HG02798 (cell line): ENCODE results near the gene BUB1.
"Not testable (repeated sequence)": the region's sequence is repeated elsewhere in the genome, so short reads cannot be mapped to it uniquely, and the experiment has no call there.

Experiments used
- ATAC-seq: cut with Tn5 transposase; IDR thresholded peaks from one replicate; pipeline ENCODE4 v1.9.1; 2021; ENCODE audit warnings: mild to moderate bottlenecking; ENCODE audit not compliant: unreplicated experiment, poor library complexity

The BUB1 gene

DNA sequence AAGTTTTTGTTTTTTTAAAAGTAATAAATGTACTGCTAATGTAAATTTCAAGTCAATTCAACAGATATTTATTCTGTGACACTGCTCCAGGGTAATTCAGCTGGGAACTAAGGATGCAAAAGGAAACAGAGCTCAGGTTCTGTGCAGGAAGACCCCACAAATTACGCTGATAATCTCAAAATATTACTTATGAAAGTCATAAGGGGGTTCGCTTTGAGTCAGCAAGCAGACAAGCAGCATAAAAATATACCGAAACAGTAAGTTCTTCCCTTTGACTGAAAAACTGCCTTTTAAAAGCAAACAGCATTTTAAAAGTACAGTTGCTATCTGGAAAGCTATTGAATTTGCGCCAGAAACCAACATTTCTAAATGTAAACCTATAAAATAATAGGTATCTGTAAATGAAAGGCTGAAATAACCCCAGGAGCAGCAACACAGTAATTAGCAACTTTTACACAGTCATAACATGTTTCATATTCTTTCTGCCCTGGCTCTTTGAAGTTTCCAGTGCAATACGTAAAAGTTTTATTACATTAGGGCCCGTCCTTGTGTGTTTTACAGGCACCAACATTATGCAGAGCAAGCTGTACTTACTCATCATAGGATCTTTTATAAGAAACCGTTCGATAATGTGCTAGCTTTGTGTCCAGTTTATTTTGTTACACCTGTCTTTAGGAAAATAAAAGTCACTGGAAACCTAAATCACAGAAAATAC is 68.9 kb downstream of the BUB1 start:
- ATAC-seq, result not testable (repeated sequence)

DNA sequence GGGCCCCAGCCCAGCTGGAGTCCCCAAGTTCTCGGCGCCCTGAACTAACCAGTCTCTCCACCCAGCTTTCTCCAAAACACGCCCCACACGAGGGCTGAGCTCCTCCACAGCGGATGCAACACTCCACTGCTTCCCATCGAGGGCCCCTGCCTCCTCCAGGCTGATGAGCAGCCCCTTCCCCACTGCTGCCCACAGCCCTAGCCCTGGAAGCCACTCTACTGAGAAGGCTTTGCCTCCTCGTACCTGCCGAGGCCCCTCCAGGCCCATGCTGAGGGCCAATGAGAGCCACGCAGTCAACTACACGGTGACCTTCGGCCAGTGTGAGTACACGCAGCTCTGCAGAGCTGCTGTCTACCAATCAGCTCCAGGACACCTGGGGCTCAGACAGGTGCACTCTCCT is 72.8 kb downstream of the BUB1 start:
- ATAC-seq, result not testable (repeated sequence)

DNA sequence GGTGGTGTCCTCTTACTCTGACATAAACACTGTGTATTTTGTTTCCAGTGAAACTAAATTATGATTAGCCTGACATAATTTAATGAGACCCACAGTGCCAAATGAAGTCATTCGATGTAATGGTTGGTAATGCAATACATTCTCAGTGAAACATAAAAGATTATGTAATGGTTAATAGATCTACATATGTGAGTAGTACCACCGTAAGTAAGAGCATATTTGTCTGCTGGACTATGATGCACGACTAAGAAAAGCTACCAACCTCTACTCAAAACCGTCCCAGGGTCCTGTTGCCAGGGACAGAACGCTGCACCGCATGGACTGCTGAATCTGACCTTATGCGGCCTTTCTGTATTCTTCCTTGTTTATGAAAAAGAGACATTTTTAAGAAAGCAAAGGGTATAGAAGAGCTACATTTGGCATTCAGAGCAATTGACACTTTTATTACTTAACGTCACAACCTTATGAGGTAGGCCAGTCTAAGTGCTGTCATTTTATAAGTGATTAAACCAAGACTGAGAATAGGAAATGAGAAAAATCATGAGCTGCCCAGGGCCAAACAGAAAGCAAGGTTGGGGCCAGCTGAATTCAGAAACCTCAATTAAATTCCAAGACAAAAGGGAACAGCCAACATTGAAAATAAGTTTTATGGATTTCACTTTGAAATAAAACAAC is 73.8 kb downstream of the BUB1 start:
- ATAC-seq, result not testable (repeated sequence)

DNA sequence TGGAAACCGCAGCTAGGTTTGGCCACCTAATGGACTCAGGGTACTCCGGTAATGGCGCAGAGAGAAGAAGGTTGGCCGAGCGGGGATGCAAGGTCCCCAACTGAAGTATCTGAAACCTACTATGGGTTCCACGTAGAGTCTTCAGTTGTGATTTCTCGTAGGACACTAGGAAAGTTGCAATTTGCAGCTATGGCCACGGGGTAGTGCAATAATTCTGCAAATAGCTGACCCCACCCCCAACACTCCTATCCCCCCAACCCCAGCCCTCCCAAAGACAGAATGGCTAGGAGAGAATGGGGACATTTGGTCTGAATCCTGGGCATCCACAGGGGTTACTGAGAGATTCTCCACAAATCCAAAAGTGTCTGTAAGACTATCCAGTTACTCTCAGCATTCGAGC is 75.7 kb downstream of the BUB1 start:
- ATAC-seq, result not testable (repeated sequence)

DNA sequence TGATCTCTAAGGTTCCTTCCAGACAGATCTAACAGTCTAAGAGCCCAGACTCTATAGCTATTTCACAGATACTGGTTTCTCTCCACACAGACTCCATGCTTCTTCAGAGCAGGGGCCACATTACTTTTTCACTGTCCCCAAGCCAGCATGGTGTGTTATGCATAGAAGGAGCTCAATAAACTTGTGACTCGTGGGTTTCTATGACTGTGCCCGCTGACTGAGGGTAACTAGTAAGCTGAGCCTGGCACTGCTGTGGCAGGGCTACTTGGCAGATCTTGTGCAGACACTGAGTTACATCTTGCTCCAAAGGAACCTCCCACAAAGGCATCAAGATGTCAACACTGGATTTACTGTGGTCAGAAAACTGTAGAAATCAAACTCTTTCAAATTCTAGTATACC is 85.9 kb downstream of the BUB1 start:
- not testable (repeated sequence) for ATAC-seq

DNA sequence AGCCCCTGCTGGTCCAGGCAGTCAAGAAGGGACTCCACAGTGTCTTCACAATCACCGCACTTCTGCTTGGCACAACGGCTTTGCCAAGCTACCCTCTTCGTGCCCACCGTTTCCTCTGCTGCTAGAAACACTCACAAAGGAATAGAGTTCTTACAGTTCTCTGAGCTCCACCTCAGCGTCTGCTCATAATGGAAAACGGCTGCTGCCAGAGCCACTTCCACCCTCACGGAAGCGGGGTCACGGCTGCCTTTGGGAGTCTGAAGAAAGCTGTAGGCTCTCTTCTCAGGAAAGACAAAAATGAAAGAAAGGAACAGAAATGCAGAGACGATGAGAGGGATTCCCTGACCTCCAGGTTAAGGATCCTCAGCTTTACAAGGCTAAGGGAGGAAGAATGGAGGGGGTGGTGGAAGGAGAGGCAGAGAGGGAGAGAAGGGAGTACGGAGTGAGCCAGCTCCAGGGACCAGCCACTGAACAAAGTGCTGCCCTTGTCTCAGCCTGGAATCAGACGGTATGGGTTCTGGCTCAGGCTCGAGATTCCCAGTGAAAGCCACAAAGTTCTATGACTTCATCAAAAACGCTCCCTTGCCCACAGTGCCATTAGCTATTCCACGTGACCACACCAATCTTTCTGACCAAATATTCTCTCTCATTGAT is 88.1 kb downstream of the BUB1 start:
- ATAC-seq, result not testable (repeated sequence)

DNA sequence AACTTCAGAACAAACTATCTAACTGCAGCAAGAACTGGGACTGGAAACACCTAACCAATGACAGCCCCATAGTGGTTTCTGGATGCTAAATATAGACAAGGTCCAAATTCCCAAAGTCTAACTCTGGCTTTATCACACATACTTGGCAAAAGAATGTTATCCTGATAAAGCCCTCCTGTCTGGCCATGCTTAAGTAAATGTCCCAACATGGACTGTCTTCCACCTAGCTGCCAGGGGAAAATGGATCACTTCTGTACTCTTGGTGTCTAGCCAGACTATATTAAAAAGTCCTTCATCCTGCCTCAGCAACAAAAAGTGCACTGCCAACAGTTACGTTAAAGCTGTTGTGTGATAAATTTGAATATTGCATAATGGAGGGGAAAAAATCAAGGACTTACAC is 89.3 kb downstream of the BUB1 start:
- not testable (repeated sequence) for ATAC-seq
